Ascending aorta (tissue), 2 donors: ENCODE measurements around the gene PANK3. TPM values are rescaled to one million over a fixed set of nuclear protein-coding genes. Genes with fewer than 3 reads are reported as not detected.

Source experiments
- DNase-seq, 2 donors: peaks; one replicate each; pipeline ENCODE4 v3.0.0-alpha.2; 2019; ENCODE audit warnings: low spot score in 2 of 2
- H3K27ac ChIP-seq, 2 donors: fragments of 200-600 bp; sonication (generic); one replicate each; pipeline ENCODE4 v1.5.1; 2016 to 2017; ENCODE audit warnings: mild to moderate bottlenecking in 1 of 2
- H3K27me3 ChIP-seq: fragments of 200-600 bp; sonication (generic); one replicate; pipeline ENCODE4 v1.5.1; 2017
- H3K36me3 ChIP-seq, 2 donors: fragments of 200-600 bp; sonication (generic); one replicate each; pipeline ENCODE4 v1.5.1; 2016
- H3K4me1 ChIP-seq, 2 donors: fragments of 200-600 bp; sonication (generic); one replicate each; pipeline ENCODE4 v1.5.1; 2016 to 2017; ENCODE audit warnings: mild to moderate bottlenecking in 1 of 2
- H3K4me3 ChIP-seq, 2 donors: fragments of 200-600 bp; sonication (generic); one replicate each; pipeline ENCODE4 v1.5.1; 2016 to 2017; ENCODE audit warnings: mild to moderate bottlenecking in 1 of 2
- H3K9me3 ChIP-seq, 2 donors: fragments of 200-600 bp; sonication (generic); one replicate each; pipeline ENCODE4 v1.5.1; 2016
- CTCF ChIP-seq, 3 experiments: fragments of 200-600 bp in 2 of 3; fragments of 450-650 bp in 1 of 3; sonication (generic) in 2 of 3; IDR thresholded peaks; one replicate each; pipeline ENCODE4 v1.5.1; 2016 to 2019; ENCODE audit warnings: antibody characterized with exemption in 3 of 3, mild to moderate bottlenecking in 1 of 3, moderate library complexity in 1 of 3
- intact Hi-C: fragments of 100-400 bp; cut with DNase I; formaldehyde crosslinking; loops from one replicate; pipeline ENCODE4 v1.15.1; 2023
- total RNA-seq: library from RNA; depleted of rRNA; stranded (reverse); fragments of >200 nt; gene quantifications from one replicate; pipeline ENCODE4 v1.1.0, GENCODE V29; 2016

Gene PANK3
- total RNA-seq, 1 donor from 2014 or later = 20.9 TPM

GRCh38 chr5:168502563-168503237 is 76.5 kb downstream of the PANK3 start:
- DNase-seq = no peak
- Histone ChIP-seq H3K36me3 (peaks cover 45 to 77% of the 10 kb centered on the region in 2 donors), H3K27me3 (no peaks in the 10 kb centered on the region), H3K4me1 (no peaks in the 10 kb centered on the region), H3K27ac (no peak overlapping the region), H3K4me3 (no peak overlapping the region), H3K9me3 (no peaks in the 10 kb centered on the region)
- no peak for TF ChIP-seq CTCF (IDR thresholded peaks at IDR 0.05)
- intact Hi-C loops = no loop called here

Other genes starting within 250 kb of the PANK3 start
- gene RARS1, start 92.9 kb downstream of the PANK3 start, total RNA-seq = 24.5 TPM
- gene FBLL1, start 50.1 kb downstream of the PANK3 start, total RNA-seq = not detected